ENCODE results near the gene CEMIP2.

DNA sequence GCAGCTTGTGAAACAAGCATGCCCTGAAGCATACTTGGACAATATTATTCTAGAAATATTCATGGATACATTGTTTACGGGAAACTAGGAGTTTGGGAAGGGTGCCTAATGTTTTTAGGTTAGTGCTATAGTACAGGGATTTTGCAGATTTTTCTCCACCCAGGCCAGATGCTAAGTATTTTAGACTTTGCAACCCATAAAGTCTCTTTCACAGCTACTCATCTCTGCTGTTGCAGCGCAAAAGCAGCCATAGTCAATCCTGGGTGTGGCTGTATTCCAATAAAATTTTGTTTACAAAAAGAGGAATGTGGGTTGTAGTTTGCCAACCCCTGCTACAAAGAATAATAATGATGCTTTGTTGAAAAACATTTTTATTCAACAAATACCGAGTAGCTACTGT is 106.2 kb downstream of the CEMIP2 start:
- TF ChIP-seq POLR2A (IDR thresholded peaks at IDR 0.05; ENCODE audit: low read length) (no peak), GATA1 (IDR thresholded peaks at IDR 0.05; ENCODE audit: low read depth, low read length) (no peak)

All from erythroblast (primary cell).